ENCODE measurements around the gene RNU6-9.

DNA sequence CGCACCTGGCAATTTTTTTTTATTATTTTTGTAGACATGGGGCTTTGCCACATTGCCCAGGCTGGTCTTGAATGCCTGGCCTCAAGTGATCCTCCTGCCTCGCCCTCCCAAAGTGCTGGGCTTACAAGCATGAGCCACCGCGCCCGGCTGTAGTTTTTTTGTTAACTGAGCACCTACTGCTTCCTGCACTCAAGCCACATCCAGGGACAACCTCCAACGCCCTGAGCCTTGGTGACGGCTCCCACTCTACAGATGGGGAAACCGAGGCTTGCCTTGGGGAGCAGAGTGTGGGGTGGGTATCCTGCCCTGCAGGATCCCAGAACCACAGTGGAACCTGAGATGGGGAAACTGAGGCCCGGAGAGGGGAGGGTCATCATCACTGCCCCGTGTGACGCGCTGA lies 38.1 kb upstream of the RNU6-9 start:
- no peak for TF ChIP-seq EZH2 (IDR thresholded peaks at IDR 0.05; ENCODE audit: low read length, unreplicated experiment)
- TF ChIP-seq, protein P1, sequence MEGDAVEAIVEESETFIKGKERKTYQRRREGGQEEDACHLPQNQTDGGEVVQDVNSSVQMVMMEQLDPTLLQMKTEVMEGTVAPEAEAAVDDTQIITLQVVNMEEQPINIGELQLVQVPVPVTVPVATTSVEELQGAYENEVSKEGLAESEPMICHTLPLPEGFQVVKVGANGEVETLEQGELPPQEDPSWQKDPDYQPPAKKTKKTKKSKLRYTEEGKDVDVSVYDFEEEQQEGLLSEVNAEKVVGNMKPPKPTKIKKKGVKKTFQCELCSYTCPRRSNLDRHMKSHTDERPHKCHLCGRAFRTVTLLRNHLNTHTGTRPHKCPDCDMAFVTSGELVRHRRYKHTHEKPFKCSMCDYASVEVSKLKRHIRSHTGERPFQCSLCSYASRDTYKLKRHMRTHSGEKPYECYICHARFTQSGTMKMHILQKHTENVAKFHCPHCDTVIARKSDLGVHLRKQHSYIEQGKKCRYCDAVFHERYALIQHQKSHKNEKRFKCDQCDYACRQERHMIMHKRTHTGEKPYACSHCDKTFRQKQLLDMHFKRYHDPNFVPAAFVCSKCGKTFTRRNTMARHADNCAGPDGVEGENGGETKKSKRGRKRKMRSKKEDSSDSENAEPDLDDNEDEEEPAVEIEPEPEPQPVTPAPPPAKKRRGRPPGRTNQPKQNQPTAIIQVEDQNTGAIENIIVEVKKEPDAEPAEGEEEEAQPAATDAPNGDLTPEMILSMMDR (conservative IDR thresholded peaks at IDR 0.05; ENCODE audit: low read depth, low read length), result no peak
- TF ChIP-seq EZH2phosphoT487 (IDR thresholded peaks at IDR 0.05; ENCODE audit: borderline replicate concordance, low read length), result no peak
